Stimulated activated CD4-positive, alpha-beta T cell treated with anti-CD3 and anti-CD28 coated beads, TNF-alpha, amount 100 ng/mL, for 48 hours (primary cell): ENCODE results near the gene ACOT7.

Source experiments
- DNase-seq, 3 donors: peaks; one replicate each; pipeline ENCODE4 v3.0.0-alpha.2; 2020; ENCODE audit warnings: low read depth in 3 of 3

Gene ACOT7

DNA sequence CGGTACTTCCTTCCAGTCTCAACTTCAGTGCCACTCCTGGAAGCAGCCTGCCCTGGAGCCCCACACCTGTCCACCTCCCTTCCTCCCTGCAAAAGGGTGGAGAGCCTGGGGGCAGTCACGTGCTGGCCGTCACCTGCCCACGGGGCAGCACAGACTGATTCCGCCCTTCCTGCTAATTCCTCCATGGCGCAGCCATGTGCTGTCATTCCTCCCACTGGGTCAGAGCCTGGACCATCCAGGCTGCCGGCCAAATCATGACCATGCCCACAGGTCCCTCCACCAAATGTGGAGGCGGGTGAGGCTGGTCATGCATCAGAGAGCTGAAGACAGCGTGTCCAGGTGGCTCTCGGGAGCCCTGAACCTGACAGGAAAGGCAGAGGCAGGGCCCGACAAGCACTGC is 108.2 kb downstream of the ACOT7 start:
- no peak for DNase-seq

DNA sequence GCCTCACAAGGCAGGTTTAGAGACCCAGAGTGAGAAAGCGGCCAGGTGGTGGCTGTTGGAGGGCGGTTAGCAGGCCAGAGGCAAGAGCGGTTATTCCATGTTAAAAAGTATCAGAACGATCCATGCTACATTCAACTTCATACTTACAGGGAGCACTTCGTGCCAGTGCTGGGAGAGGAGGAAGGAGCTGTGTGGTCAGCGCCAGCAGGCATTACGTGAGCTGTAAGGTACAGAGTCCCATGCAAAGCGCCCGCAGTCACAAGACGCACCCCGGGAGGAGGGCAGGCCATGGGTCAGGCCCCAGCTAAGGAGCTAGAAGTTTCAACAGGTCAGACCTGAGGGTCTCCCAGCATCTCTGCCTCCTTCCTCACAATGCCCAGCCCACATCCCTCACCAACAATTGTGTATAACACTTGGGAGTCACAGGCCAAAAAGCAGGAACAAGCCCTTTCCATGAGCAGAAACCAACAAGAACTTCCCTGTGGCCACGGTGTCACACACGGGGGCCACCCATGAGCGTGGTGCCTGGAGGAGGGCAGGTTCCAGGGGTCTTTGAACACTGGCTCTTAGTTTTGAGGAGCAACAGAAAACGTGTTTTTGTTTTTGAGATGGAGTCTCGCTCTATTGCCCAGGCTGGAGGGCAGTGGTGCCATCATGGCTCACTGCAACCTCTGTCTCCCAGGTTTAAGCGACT is 110.8 kb downstream of the ACOT7 start:
- no peak for DNase-seq

DNA sequence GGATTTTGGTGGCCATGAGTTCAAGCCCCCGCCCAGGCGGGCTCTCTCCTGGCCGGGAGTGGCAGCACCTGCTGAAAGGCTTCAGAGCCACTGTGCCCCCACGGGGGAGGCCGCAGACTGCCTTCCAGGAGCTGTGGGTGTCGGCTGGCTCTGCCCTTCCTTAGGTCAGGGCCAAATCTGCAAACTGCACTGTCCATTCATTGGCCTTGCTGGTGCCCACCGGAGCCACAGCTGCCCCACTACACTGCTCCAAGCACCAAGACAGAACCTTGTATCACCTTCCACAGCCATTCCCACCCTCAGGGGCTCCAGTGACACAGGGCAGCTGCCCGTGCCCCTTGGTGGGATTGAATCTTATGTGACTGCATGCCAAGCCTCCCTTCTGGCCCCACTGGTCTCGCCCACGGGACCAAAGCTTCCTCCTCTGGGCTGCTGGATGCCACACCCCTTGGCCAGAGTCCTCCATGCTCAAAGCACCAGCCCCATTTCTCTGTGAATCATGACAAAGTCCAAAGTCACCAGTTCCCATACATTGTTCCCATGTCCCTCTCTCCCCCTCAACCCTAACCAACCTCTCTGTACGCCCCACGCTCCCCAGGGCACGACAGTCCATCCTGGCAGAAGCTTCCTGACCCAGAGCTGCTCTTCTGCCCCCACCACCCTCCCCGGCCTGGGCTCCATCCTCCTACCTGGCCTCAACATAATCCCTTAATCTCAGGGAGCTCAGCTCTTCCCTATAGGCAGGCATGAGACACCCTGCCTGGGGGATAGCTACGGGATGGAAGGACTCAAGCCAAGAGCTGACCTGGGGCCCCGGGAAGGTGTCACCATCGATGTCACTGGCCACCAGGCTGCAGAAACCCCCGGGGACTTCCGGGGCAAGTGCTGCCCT is 111.8 kb downstream of the ACOT7 start:
- DNase-seq: no peak

DNA sequence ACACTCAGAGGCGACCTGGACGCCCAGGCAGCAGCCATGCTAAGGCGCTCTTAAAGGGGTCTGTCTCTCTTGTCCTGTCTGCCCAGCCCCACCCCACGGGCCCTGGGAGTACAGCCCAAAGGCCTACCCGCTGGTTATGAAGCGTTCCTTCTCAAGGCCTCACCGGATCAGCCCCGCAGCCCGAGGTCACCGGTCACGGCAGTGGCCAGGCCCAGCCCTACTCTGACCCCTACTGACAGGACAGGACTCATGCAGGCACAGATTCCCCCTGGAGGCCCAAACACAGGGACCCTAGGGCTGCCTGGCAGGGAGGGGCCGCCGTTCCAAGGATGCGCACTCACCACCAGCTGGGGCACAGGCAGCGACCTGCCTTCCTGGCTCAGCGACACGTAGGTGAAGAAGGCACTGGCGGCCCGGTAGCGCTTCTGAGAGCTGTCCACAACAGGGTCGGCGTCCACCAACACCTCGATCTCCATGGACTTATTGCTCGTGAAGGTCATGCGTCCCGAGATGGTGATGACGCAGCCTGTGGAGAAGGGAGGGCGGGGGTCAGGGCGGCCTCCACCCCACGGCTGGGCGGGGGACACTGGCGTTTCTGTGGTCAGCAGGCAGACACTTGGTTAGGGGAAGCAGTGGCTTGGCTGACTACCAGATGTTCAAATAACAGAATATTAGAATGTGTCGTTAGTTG is 112.7 kb downstream of the ACOT7 start:
- no peak for DNase-seq

DNA sequence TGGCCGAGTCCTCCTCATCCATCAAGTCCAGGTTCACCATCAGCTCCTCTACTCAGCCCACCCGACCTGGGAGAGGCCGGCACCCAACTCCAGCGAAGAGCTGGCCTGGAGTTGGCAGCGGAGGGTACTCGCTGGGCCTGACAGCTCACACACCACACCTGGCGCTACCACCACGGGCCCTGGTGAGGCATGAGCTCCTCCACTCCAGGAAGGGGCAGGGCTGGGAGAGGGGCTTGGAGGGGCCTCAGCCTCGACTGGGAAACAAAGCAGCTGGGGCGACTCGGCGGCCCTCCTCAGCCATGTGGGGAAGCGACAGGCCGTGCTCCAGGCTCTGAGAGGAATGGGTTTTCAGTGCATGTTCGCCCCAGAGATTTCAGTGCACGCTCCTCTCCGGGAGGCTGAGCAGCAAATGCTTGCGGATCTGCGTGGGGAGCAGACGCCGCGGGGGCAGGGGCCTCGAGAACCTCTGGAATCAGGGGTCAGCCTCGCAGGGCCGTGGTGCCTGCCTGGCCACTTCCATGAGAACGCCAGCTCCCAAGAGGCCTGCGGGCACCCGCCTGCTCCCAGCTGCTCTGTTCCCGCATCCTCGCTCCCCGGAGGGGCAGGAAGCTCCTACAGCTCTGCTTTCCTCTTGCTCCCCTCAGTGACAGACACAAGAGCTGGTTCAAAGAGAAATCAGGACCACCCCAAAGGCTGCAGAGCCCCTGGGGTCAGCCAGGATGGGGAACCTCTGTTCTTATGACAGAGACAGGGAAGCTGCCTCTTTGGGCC is 113.8 kb downstream of the ACOT7 start:
- DNase-seq: no peak

DNA sequence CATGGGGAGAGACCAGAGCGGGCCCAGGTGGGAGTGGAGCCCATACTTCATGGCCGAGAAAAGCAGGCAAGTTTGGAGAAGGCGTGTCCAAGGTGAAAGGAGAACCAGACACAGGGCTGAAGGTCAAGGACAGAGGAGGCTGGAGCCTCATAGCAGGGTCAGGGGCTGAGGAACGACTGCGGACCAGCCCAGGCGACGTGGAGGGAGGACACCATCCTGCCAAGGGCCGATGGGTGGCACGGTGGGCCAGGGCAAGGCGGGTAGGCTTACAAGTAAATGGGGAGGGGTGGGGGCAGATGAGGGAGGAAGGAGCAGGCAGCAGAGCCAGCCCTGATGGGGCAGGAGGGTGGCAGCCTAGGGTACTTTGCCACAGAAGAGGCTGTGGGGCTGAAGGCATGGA is 114.5 kb downstream of the ACOT7 start:
- DNase-seq: no peak

DNA sequence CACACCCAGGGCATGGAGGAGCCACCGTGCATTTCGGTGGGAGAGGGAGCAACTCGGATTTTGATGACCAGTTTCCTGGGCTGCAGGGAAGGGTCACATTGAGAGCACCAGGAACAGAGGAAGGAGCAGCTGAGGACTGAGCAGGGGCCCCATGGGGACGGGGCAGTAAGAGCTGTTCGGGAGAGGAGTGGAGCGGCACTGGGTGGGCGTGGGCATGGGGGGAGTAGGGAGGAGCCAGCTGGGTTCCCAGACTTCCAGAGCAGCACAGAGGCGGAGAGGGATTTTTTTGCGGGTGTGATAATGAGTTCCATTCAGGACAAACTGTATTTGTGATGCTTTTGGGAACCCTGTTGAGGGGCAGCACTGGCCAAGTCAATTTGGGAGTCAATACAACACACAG is 115.3 kb downstream of the ACOT7 start:
- no peak for DNase-seq

DNA sequence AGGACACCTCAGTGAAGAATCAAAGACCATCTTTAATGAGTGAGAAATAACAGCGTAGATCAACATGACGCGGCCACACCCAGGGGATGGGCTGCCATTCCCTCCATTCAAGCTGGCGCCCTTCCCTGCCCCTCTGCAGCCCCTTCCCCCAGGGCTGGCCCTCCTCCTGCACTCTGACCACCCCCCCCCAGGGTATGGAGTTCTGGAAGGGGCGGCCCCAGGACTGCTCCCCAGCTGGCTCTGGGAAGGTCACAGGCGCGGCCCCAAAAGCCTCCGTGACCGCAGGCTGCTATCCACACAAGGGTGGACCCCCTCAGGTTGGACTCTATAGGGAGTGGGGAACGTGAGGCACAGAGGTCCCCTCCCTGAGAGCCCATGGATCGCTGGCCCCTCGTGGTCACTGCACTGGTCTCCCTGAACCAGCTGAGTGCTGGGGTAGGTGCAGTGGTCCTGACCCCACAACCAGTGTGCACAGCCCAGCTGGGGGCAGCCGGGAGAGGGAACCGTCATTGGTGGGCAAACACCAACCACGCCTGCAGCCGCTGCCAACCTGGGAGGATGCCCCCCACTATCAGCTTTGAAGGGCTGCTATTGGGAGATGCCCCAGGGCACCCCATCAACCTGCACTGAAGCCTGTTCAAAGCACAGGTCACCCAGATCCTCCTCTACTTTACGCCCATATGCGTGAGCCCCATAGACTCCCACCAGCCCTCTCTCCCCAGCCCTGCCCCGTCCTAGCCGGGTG is 116.6 kb downstream of the ACOT7 start:
- DNase-seq: no peak

DNA sequence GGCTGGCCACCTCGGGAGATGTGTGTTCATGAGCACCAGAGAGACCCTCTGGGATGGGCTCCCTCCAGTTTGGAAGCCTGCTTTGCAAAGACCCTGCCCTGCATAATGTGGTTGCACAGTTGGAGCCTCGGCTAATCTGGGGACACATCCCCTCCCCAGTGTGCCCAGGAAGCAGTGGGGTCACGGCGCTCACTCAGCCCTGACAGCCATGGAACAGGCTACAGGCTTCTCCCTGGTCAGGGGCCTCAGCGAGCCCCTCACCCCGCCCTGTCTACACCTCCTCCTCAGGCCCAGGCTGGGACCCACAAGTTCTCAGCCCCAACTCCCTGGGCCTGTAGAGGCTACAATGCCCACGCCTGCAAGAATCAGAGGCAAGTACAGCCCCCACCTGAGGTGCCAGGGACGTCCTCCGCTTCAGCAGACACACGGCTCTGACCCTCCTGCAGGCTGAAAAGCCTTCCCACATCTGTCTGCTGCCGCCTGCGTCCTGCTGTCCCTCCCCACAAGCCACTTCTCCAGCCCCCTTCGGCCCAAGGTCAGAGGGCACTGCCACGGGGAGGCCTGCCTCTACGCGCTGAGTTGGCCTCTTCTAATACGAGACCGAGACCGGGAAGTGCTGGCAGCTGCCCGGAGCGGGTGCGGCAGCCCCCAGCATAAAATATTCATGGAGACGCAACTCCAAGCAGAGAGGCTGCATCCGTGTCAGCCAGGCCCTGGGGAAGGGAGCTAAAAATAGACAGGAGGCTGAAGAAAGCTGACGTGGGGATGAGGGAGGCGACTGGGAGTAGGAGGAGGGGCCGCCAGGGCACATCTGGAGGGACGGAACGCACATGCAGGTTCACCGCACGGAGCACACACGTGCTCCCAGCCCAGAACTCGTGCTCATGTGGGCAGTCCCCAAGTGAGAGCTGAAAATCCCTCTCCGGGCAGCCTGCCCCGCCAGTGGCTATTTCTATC is 117.5 kb downstream of the ACOT7 start:
- no peak for DNase-seq

DNA sequence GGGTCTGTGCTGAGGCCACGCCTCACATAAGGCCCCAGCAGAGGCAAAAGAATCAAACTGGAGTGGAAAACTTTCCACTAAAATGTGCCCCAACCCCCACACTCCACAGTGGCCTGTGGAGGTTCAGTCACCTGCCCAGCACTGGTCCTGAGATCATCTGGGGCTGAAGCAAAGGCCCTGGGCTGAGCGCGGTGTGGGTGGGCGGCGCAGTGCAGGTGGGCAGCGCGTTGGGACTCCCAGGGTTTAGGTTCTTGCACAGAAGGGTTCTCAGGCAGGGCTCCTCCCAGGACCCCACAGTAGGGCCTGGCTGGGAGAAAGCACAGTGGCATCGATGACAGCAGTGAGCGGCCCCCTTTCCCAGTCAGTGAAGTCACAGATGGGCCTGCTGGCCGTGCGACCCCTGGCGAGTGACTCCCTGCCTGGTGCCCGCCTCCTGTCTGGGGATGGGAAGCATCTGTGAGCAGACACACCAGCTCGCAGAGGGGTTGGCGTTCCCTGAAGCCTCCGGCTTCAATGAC is 118.9 kb downstream of the ACOT7 start:
- no peak for DNase-seq

DNA sequence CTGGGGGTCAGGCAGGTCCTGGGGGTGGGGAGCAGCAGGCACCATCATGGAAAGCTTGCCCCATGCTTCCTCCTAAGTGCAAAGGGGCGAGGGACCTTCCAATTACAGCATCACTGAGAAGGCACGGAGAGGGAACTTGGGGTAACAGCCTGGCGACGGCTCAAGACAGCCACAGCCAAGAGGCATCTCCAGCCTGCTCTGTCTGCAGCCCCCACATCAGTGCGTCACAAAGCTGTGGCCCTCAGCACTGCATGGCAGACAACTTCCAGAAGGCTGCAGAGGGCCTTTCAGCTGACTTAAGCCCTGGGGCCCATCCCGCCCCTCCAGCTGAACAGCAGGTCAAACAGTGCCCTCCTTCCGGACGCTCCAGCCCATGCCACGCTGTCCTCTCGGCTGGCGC is 119.5 kb downstream of the ACOT7 start:
- DNase-seq: no peak

DNA sequence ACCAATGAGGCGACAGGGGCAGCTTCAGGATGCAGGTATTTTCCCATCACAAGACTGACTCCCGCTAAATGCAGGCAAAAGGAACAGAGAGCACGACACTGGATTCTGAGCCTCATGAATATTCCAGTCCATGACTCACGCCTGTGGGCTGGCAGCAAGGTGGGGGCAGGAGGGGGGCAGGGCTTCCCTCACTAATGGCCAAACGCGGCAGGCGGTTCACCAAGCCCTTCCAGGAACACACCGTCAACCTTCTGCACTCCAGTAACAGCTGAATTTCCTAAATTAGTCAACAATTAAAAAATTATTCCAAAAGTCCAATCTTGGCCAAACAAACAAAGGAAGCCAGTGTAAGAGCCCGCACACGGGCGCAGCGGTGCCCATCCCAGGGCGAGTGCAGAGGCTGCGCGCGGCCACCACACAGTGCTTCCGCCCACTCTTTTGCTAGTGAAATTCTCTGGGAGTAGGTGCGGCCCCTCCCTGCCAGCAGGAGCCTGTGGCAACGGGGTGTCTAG is 120.1 kb downstream of the ACOT7 start:
- DNase-seq: no peak

DNA sequence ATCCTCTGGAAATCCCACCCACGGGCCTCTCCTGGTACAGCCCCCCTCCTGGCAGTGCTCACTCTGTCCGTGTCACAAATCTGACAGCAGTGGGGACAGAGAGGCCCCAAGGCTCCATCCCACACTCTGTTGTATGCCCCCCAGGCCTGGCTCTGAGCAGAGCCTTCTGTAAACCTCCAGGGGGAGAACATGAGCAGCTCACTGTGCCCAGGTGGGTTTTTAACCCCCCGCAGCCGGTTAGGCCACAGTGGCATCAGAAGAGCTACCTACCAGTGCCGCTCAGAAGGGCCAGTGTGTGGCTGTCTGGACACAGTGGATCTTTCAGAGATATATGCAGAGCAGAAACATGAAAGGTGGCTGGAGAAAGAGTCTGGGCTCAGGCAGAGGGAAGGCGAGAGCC is 120.7 kb downstream of the ACOT7 start:
- no peak for DNase-seq

DNA sequence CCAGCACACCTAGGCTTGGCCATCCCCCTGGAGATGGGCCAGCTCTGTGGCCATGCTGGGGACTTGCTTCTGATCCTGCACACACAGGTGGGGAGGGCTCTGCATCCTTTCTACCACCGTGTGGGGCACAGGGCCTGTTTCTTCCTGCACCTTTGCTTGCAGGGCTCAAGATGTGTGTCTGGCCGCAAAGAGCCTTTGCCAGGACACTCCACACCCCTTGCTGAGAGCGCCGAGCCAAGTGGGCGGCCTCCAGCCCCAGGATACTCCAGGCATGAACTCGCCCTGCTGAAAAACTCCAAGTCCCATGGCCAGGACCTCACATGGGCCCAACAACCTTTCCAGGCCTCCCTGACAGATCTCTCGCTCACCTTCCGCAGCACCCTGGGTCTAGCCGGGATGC is 121.1 kb downstream of the ACOT7 start:
- DNase-seq: no peak

DNA sequence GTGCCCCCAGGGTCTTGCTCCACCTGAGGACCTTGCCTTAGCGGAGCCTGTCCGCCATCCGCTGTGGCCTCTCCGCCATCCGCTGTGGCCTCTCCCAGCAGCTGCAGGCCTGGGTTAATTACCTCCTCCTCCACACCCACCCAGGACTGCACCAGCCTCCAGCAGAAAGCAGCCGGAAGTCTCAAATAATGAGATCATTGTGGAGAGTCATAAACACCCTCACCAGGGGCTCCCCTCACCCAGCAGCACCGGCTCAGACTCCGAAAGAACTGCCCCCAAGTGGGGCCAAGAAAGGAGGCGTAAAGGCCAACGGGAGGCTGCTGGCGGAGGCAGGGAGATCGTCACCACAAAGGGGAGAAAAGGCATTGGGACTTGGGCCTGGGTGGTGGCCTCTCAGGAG is 122.0 kb downstream of the ACOT7 start:
- DNase-seq: no peak

DNA sequence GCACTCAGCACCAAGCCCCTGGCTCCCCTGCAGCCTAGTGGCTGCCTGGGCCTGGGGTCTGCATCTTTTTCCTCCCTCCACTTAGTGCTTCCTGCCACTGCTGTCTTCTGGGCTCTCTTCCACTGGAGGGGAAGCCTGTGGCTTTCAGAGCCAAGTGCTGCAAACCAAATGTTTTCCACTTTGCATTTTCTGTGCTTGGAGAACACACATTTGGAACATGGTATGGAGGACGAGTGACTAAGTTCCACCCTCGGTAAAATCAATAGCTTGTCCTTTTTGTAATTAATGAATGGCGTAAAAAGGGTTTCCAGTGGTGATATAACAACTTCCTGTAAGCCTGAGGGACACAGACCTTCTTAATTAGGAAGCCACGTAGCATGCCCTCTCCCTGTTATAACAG is 122.6 kb downstream of the ACOT7 start:
- no peak for DNase-seq

DNA sequence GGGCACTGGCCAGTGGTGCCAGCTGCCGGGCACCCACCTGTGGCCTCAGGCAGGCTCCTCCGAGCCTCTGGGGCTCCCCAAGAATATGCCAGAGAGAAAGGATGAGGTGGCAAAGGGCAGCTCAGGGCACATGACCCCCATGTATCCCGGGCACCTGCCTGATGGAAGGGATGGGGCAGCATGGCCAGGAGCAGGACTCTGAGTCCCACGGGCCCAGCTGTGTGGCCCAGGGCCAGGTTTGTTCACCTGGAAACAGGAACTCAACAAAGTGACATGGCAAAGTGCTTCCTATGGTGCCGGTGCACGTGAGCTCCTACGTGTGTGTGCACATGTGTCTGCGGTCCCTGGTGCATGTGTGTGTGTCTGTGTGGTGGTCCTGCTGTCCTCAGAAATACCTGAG is 123.2 kb downstream of the ACOT7 start:
- DNase-seq: no peak

DNA sequence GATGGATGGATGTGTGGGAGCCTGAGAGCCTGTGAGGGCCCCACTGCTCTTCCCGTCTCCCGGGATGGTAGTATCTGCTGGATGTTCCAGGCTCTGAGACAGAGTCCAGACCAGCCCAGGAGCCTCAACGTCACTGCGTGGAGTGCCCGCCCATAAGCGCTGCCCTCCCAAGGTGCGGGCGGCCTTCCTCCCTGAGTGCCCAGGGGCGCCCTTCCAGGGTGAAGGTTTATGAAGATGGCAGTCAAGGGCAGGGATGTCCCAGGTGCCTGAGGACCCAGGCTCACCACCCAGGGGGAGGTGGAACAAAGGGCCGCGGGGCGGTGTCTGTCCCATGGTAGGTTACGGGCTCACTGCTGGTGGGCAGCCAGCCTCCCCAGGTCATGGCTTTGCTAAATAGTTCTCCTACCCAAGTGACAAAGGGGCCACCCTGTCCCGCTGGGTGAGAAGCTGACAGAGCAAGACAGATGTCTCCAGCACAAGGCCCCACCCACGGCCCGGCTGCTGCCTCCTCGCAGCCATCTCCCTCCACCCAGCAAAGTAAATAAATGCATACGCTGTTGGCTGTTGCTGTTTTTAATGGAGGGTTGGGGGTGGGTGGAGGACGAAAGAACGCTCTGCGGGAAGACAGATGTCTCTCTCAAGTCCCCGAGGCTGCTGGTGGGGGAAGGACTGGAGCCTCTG is 123.7 kb downstream of the ACOT7 start:
- DNase-seq: no peak

DNA sequence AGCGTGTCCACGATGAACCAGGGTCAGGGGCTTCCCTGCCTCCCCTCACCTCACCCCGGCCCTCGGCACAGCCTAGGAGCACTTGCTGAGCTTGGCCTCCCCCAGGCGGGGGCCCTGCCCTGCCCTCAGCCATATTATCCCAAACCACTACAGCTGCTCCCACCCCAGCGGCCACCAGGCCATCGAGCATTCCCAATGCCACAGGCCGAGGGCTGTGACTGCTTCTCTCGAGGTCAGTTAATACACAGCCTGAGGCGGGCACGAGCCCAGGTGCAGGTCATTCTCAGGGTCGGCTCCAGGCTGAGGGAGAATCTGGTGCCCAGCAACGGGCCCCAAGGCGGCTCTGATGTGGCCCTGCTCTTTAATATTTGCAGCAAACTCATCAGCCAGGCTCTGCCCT is 124.3 kb downstream of the ACOT7 start:
- no peak for DNase-seq
